ENCODE data around the gene TMED1.

DNA sequence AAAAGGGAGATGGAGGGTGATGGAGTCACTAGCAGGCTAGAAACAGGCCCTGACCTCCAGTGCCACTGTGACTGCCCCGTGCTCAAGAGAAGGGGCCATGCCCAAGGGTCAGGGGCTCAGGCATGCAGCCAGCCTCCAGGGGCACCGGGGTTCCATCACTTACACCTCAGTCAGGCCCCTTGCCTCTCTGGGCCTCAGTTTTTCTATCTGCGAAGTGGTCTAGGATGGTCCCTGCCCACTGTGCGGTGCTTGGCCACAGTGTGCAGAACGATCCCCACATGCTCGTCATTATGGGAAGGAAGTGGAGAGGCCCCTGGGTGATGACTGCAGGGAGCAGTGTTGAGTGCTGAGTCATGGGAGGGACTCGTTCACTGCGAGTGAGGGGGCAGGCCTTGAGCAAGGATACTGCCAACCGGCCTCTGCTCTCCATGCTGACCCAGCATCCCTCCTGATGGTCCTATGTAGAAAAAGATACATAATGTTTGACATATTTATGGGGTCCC lies 23.1 kb downstream of the TMED1 start:
- TF ChIP-seq POLR2A (IDR thresholded peaks at IDR 0.05; ENCODE audit: low read length) = no peak
- TF ChIP-seq GATA1 (IDR thresholded peaks at IDR 0.05; ENCODE audit: low read depth, low read length) = no peak

Measured in erythroblast (primary cell).